Pancreas (tissue), 10 donors: ENCODE data around the gene TJP2. TPM values are rescaled to one million over a fixed set of nuclear protein-coding genes. Genes with fewer than 3 reads are reported as not detected.

Experiments used
- ATAC-seq, 4 donors: fragments of 200-7000 bp; cut with Tn5 transposase; one replicate each; pipeline versions ENCODE4 v1.8.0 to v1.9.1; 2020; ENCODE audit warnings: mild to moderate bottlenecking in 4 of 4, moderate library complexity in 4 of 4
- DNase-seq, 6 donors: peaks; one replicate each; pipeline ENCODE4 v3.0.0-alpha.2; 2020
- FAIRE-seq: peaks from 2 replicates; lab custom pipeline; 2012; peaks lifted over from hg19 to GRCh38; lab: Jason Lieb, UNC
- H3K27ac ChIP-seq, 4 donors: fragments of 200-600 bp; sonication (generic); 1 replicate in 3 of 4; 2 replicates in 1 of 4; pipeline versions ENCODE4 v1.5.0 to v1.8.0; 2020
- H3K27me3 ChIP-seq, 4 donors: fragments of 200-600 bp; one replicate each; pipeline ENCODE4 v1.8.0; 2021
- H3K36me3 ChIP-seq, 3 donors: fragments of 200-600 bp; sonication (generic) in 1 of 3; one replicate each; pipeline versions ENCODE4 v1.5.0 to v1.8.0; 2020 to 2021
- H3K4me1 ChIP-seq, 3 donors: fragments of 200-600 bp; one replicate each; pipeline ENCODE4 v1.8.0; 2021
- H3K4me3 ChIP-seq, 4 donors: fragments of 200-600 bp; sonication (generic) in 2 of 4; one replicate each; pipeline versions ENCODE4 v1.5.0 to v1.8.0; 2020 to 2021
- H3K9me3 ChIP-seq, 4 donors: fragments of 200-600 bp; one replicate each; pipeline ENCODE4 v1.8.0; 2021
- CTCF ChIP-seq, 4 donors: fragments of 200-600 bp; sonication (generic) in 3 of 4; IDR thresholded peaks; one replicate each; pipeline versions ENCODE4 v1.5.0 to v1.8.0; 2021; ENCODE audit warnings: antibody characterized with exemption in 4 of 4
- WGBS, 2 donors: extraction: QIAGEN DNeasy Blood & Tissue Kit; methylation state at CpG; one replicate each; pipeline ENCODE4 v1.1.7; 2013; 5-methylcytosine and 5-hydroxymethylcytosine counted together
- intact Hi-C, 3 donors: fragments of 100-400 bp; cut with DNase I; formaldehyde crosslinking; loops; one replicate each; pipeline versions ENCODE4 v1.11.1 to v1.14.2; 2022
- polyA plus RNA-seq, 2 donors: library from polyadenylated mRNA; stranded (reverse); fragments of 200-250 nt; gene quantifications; one replicate each; pipeline ENCODE4 v1.2.3, GENCODE V29; 2013
- total RNA-seq, 6 donors: library from RNA; stranded (reverse); fragmentation: NEBNext Ultra II Directional in 4 of 6; extraction: Animal tissue kit (Norgen Biotek cat#: 25700) in 4 of 6; gene quantifications; one replicate each; pipeline versions ENCODE4 v1.2.1 to v1.2.4, GENCODE V29; 2021 to 2023
- donor health status: healthy with polysubstance abuse.
- donor health status: DM: no; HTN: no; CAD: no; lungs with moderate emphysema.
- donor health status: DM: no; HTN: no; CAD: no.
- donor health status: control.
- donor health status: control.
- donor health status: Bipolar disorder and iron deficiency.
- donor health status: DM: yes; HTN: yes; CAD: no.
- donor health status: DM: no; HTN: no; CAD: no.
- donor health status: DM: no; HTN: no; CAD: no.
- donor health status: DM: yes; HTN: yes; CAD: no.

Gene TJP2
- total and polyA plus RNA-seq, 8 donors, result 24.1 to 70.3 (median 31.5) TPM

- no peak overlapping the region for H3K27ac ChIP-seq
- 95 to 97% methylated on average over 5 of the region's 5 CpGs for WGBS, 2 donors
- ATAC-seq (no peak), DNase-seq (no peak), FAIRE-seq (no peak)
- H3K4me3 ChIP-seq, result no peak overlapping the region
- no peaks in the 10 kb centered on the region for H3K36me3 ChIP-seq
- H3K27me3 ChIP-seq, result no peaks in the 10 kb centered on the region
- intact Hi-C loops, result no loop called here
- no peaks in the 10 kb centered on the region for H3K9me3 ChIP-seq
- no peak for TF ChIP-seq CTCF (IDR thresholded peaks at IDR 0.05)
- H3K4me1 ChIP-seq, result peaks cover 14 to 65% (median 35%) of the 10 kb centered on the region in 3 donors
Measured at GRCh38 chr9:69184266-69184665, 10.2 kb downstream of the TJP2 start.

GRCh38 chr9:69186841-69187611 lies 12.9 kb downstream of the TJP2 start:
- DNase-seq, result no peak
- Histone ChIP-seq H3K4me1 (peaks cover 14 to 46% (median 26%) of the 10 kb centered on the region in 3 donors), H3K36me3 (no peaks in the 10 kb centered on the region), H3K4me3 (no peak overlapping the region), H3K9me3 (no peaks in the 10 kb centered on the region), H3K27ac (peak overlapping the region; percentile 1 to 85 (median 55)), H3K27me3 (no peaks in the 10 kb centered on the region)
- no peak for FAIRE-seq
- WGBS, 2 donors, result 23 to 29% methylated on average over 7 of the region's 7 CpGs
- ATAC-seq, result peak; percentile 51 to 85 (median 76)
- intact Hi-C loops, result no loop called here
- TF ChIP-seq CTCF (IDR thresholded peaks at IDR 0.05), result no peak

- ATAC-seq (no peak), DNase-seq (no peak), FAIRE-seq (no peak)
- no peak for TF ChIP-seq CTCF (IDR thresholded peaks at IDR 0.05)
- intact Hi-C loops, result no loop called here
- H3K4me1 ChIP-seq, result peaks cover 14 to 52% (median 26%) of the 10 kb centered on the region in 3 donors
- no peaks in the 10 kb centered on the region for H3K27me3 ChIP-seq
- 76 to 80% methylated on average over 2 of the region's 2 CpGs for WGBS, 2 donors
- H3K4me3 ChIP-seq, result no peak overlapping the region
- H3K9me3 ChIP-seq, result no peaks in the 10 kb centered on the region
- peak overlapping the region in 2 of 4 donors; percentile 7 to 85 for H3K27ac ChIP-seq
- H3K36me3 ChIP-seq, result no peaks in the 10 kb centered on the region
Measured at GRCh38 chr9:69188975-69189374, 14.9 kb downstream of the TJP2 start.

- Histone ChIP-seq H3K36me3 (no peaks in the 10 kb centered on the region), H3K27me3 (no peaks in the 10 kb centered on the region), H3K27ac (peak overlapping the region in 2 of 4 donors; percentile 26 to 46), H3K9me3 (no peaks in the 10 kb centered on the region), H3K4me1 (peaks cover 14 to 52% (median 26%) of the 10 kb centered on the region in 3 donors), H3K4me3 (no peak overlapping the region)
- intact Hi-C loops, result loop anchor here in 1 of 3 donors (5.0 kb wide), 1 partner anchor 133 kb away; no protein-coding TSS in a partner anchor
- no peak for TF ChIP-seq CTCF (IDR thresholded peaks at IDR 0.05)
- DNase-seq (no peak), FAIRE-seq (no peak), ATAC-seq (no peak)
- 50 to 66% methylated on average over 5 of the region's 5 CpGs for WGBS, 2 donors
Measured at GRCh38 chr9:69190086-69190862, 16.2 kb downstream of the TJP2 start.
